Measurements from ENCODE around the gene ENAM. TPM values are rescaled to one million over a fixed set of nuclear protein-coding genes. Genes with fewer than 3 reads are reported as not detected.
"Not testable (repeated sequence)": the region's sequence is repeated elsewhere in the genome, so short reads cannot be mapped to it uniquely, and the experiment has no call there.

ENAM gene
- total and polyA plus RNA-seq, 2 donors (not counting 3 experiments of a cell fraction or from before 2014, with no cell fraction given): 0.07 TPM; not detected in 1

DNA sequence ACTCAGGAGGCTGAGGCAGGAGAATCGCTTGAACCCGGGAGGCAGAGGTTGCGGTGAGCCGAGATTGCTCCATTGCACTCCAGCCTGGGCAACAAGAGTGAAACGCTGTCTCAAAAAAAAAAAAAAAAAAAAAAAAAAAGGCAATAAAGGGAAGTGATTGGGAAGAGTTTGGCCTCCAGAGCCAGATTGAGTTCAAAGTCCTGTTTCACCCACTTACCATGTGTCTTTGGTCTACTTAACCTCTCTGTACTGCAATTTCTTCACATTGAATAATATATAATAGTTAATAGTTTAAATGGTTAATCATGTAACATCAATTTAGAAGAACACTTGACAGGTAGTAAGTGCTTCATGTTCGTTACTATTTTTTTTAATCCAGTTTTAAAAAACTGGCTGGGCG, 66.1 kb downstream of the ENAM start:
- H4K20me1 ChIP-seq (replicated peaks; ENCODE audit: control insufficient read depth, extremely low read depth, insufficient read depth, low read length); H3K9ac ChIP-seq (replicated peaks; ENCODE audit: extremely low read depth, insufficient read depth, low read length); H3K27me3 ChIP-seq (ENCODE audit: control insufficient read depth in 2 of 2, insufficient read depth in 2 of 2, low read length in 2 of 2); H3K9me3 ChIP-seq (replicated peaks; ENCODE audit: control insufficient read depth, insufficient read depth, low read length); H2AFZ ChIP-seq (ENCODE audit: low read depth, low read length); H3K4me2 ChIP-seq (ENCODE audit: insufficient read depth, low read length); dilution Hi-C loops (cut with MboI; ENCODE audit: extremely low pct_ligation_motif_present, low sequenced_read_pairs); H3K27ac ChIP-seq (ENCODE audit: insufficient read depth, low read depth, low read length); H3K36me3 ChIP-seq (ENCODE audit: control insufficient read depth in 2 of 2, extremely low read depth in 1 of 2, insufficient read depth in 2 of 2, low read length in 2 of 2); BruUV-seq (replicated peaks); H3K4me3 ChIP-seq (replicated peaks in 1 of 3; ENCODE audit: insufficient read depth in 1 of 3, low read depth in 1 of 3, low read length in 3 of 3); DNase-seq (ENCODE audit: low read depth, low spot score); FAIRE-seq; intact Hi-C loops (cut with micrococcal nuclease); CTCF ChIA-PET; POLR2A ChIA-PET; H3K9me1 ChIP-seq (replicated peaks; ENCODE audit: control insufficient read depth, extremely low read depth, insufficient read depth, low read length): not testable (repeated sequence)
- Histone ChIP-seq H3K79me2 (ENCODE audit: control insufficient read depth, insufficient read depth, low read length) (peaks cover 19% of the 10 kb centered on the region), H3K4me1 (ENCODE audit: control insufficient read depth, extremely low read depth, insufficient read depth, low read length) (peaks cover 11% of the 10 kb centered on the region)

Other genes starting within 250 kb of the ENAM start
- not detected in 2 replicates for gene SMR3B, start 245.6 kb upstream of the ENAM start, total RNA-seq
- not detected in 2 replicates for gene SMR3B, start 245.6 kb upstream of the ENAM start, polyA plus RNA-seq
- not detected in 2 replicates for gene OPRPN, start 230.8 kb upstream of the ENAM start, total RNA-seq
- not detected in 2 replicates for gene OPRPN, start 230.8 kb upstream of the ENAM start, polyA plus RNA-seq
- gene MUC7, start 156.5 kb upstream of the ENAM start, total RNA-seq: not detected in 2 replicates
- gene MUC7, start 156.5 kb upstream of the ENAM start, polyA plus RNA-seq: not detected in 2 replicates
- gene AMTN, start 110.2 kb upstream of the ENAM start, total RNA-seq: not detected in 2 replicates
- gene AMTN, start 110.2 kb upstream of the ENAM start, polyA plus RNA-seq: 0.95 and 1.2 TPM in 2 replicates
- not detected in 2 replicates for gene AMBN, start 36.5 kb upstream of the ENAM start, total RNA-seq
- not detected in 2 replicates for gene AMBN, start 36.5 kb upstream of the ENAM start, polyA plus RNA-seq
- not detected in 2 replicates for gene JCHAIN, start 37.8 kb downstream of the ENAM start, total RNA-seq
- gene JCHAIN, start 37.8 kb downstream of the ENAM start, polyA plus RNA-seq: not detected in 2 replicates
- gene UTP3, start 59.8 kb downstream of the ENAM start, total RNA-seq: 32.8 and 34.7 TPM in 2 replicates
- gene UTP3, start 59.8 kb downstream of the ENAM start, polyA plus RNA-seq: 6.2 and 8.7 TPM in 2 replicates
- gene RUFY3, start 93.2 kb downstream of the ENAM start, total RNA-seq: 42.4 and 52.8 TPM in 2 replicates
- gene RUFY3, start 93.2 kb downstream of the ENAM start, polyA plus RNA-seq: 8.5 and 10.0 TPM in 2 replicates
- gene GRSF1, start 211.1 kb downstream of the ENAM start, total RNA-seq: 70.7 and 71.6 TPM in 2 replicates
- 26.2 and 29.1 TPM in 2 replicates for gene GRSF1, start 211.1 kb downstream of the ENAM start, polyA plus RNA-seq

Data from endothelial cell of umbilical vein (primary cell).